Heart right ventricle (tissue), 16 donors: ENCODE data around the gene IL10. TPM values are rescaled to one million over a fixed set of nuclear protein-coding genes. Genes with fewer than 3 reads are reported as not detected.

ENCODE experiments used
- ATAC-seq, 8 donors: fragments of 200-7000 bp; cut with Tn5 transposase; one replicate each; pipeline ENCODE4 v1.9.1; 2020; ENCODE audit warnings: mild to moderate bottlenecking in 8 of 8, moderate library complexity in 8 of 8, moderate number of reproducible peaks in 1 of 8
- DNase-seq, 2 donors: peaks; one replicate each; pipeline ENCODE4 v3.0.0-alpha.2; 2020
- H3K27ac ChIP-seq, 10 donors: fragments of 200-600 bp; sonication (generic) in 2 of 10; one replicate each; pipeline versions ENCODE4 v1.5.0 to v1.8.0; 2020 to 2022; ENCODE audit warnings: mild to moderate bottlenecking in 3 of 10
- H3K27me3 ChIP-seq, 7 donors: fragments of 200-600 bp; one replicate each; pipeline ENCODE4 v1.8.0; 2021 to 2022; ENCODE audit warnings: mild to moderate bottlenecking in 2 of 7
- H3K36me3 ChIP-seq, 9 donors: fragments of 200-600 bp; sonication (generic) in 1 of 9; one replicate each; pipeline versions ENCODE4 v1.5.0 to v1.8.0; 2020 to 2022; ENCODE audit warnings: mild to moderate bottlenecking in 2 of 9
- H3K4me1 ChIP-seq, 9 donors: fragments of 200-600 bp; sonication (generic) in 1 of 9; one replicate each; pipeline versions ENCODE4 v1.5.0 to v1.8.0; 2020 to 2022; ENCODE audit warnings: mild to moderate bottlenecking in 4 of 9
- H3K4me3 ChIP-seq, 10 donors: fragments of 200-600 bp; sonication (generic) in 2 of 10; one replicate each; pipeline versions ENCODE4 v1.5.0 to v1.8.0; 2020 to 2022; ENCODE audit warnings: mild to moderate bottlenecking in 7 of 10, moderate library complexity in 2 of 10
- H3K9me3 ChIP-seq, 11 donors: fragments of 200-600 bp in 10 of 11; sonication (generic) in 2 of 11; one replicate each; pipeline versions ENCODE4 v1.5.0 to v1.8.0; 2013 to 2022; ENCODE audit warnings: mild to moderate bottlenecking in 2 of 11, control low read depth in 1 of 11, moderate library complexity in 1 of 11
- WGBS, 2 donors: extraction: QIAGEN DNeasy Blood & Tissue Kit; methylation state at CpG; one replicate each; pipeline ENCODE4 v1.1.7; 2013; ENCODE audit warnings: inconsistent platforms in 1 of 2; 5-methylcytosine and 5-hydroxymethylcytosine counted together
- intact Hi-C, 10 donors: fragments of 100-400 bp; cut with DNase I; formaldehyde crosslinking; loops; one replicate each; pipeline versions ENCODE4 v1.11.1 to v1.14.2; 2022
- polyA plus RNA-seq, 2 donors: library from polyadenylated mRNA; stranded (reverse); fragments of 200-250 nt; gene quantifications; one replicate each; pipeline ENCODE4 v1.2.3, GENCODE V29; 2013
- total RNA-seq, 10 donors: library from RNA; stranded (reverse); fragmentation: NEBNext Ultra II Directional in 3 of 10; extraction: Animal tissue kit (Norgen Biotek cat#: 25700) in 3 of 10; gene quantifications; one replicate each; pipeline versions ENCODE4 v1.2.1 to v1.2.4, GENCODE V29; 2021 to 2023
- TF ChIP-seq, protein P1 (sequence below), 9 donors: fragments of 200-600 bp; sonication (generic) in 2 of 9; IDR thresholded peaks; one replicate each; pipeline versions ENCODE4 v1.5.0 to v1.8.0; 2021 to 2022; ENCODE audit warnings: antibody characterized with exemption in 9 of 9, mild to moderate bottlenecking in 5 of 9, moderate library complexity in 1 of 9
- donor health status: Arrhythmogenic right ventricular cardiomyopathy.
- donor health status: ischemic (EF 13 %, LVEDD 7.1; RV severe dilation, severe dysfunction).
- donor health status: healthy with polysubstance abuse.
- donor health status: DM: no; HTN: yes; CAD: no.
- donor health status: DM: no; HTN: no; CAD: no.
- donor health status: ischemic (EF 25% LVEDD 6.9; RV normal size, moderate dysfunction).
- donor health status: ischemic (EF 25% LVEDD 5.7; RV mildly dilated, moderate dysfunction).
- donor health status: healthy.
- donor health status: DM: yes; HTN: yes; CAD: no.
- donor health status: Ischemic cardiomyopathy.
- donor health status: ischemic (EF 35%, LVEDD 5.7; RV mildly dilated, moderate dysfunction).
- donor health status: nonischemic (EF 11% LVEDD 7.7; RV severe dilation, severe dysfunction).
- donor health status: DM: yes; HTN: yes; CAD: no.
- donor health status: PGD.
- donor health status: ischemic (EF 29% LVEDD 5.4; RV normal size, mild dysfunction).
- donor health status: nonischemic (EF 23%, LVEDD 6.1; RV moderate dilation, normal function).

Gene IL10
- total and polyA plus RNA-seq, 12 donors = 0.25 to 2.6 (median 0.78) TPM; not detected in 2

DNA sequence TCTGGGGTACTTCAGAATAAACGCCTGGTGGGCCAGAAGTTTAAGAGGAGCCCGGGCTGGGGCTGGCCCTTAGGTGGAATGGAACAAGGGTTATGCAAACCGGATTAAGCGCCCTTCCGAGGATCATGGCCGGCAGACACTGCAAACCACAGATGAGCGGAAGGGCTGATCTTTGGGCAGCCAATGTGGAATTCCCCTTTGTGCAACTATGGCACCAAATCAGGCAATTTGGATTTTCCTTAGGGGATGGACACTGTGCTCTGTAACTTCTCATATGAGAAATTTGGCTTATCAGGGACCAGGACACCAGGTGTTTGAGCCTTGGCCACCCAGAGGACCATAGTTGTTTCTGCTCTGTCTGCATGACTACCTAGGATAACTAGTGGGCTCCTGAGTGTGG lies 5.7 kb upstream of the IL10 start:
- Histone ChIP-seq H3K4me3 (no peak overlapping the region), H3K27me3 (peaks cover 0 to 12% (median 0%) of the 10 kb centered on the region in 7 donors), H3K9me3 (no peaks in the 10 kb centered on the region), H3K36me3 (no peaks in the 10 kb centered on the region), H3K27ac (peak overlapping the region in 1 of 10 donors; percentile 42), H3K4me1 (peaks cover 0 to 39% (median 0%) of the 10 kb centered on the region in 9 donors)
- TF ChIP-seq, protein P1, sequence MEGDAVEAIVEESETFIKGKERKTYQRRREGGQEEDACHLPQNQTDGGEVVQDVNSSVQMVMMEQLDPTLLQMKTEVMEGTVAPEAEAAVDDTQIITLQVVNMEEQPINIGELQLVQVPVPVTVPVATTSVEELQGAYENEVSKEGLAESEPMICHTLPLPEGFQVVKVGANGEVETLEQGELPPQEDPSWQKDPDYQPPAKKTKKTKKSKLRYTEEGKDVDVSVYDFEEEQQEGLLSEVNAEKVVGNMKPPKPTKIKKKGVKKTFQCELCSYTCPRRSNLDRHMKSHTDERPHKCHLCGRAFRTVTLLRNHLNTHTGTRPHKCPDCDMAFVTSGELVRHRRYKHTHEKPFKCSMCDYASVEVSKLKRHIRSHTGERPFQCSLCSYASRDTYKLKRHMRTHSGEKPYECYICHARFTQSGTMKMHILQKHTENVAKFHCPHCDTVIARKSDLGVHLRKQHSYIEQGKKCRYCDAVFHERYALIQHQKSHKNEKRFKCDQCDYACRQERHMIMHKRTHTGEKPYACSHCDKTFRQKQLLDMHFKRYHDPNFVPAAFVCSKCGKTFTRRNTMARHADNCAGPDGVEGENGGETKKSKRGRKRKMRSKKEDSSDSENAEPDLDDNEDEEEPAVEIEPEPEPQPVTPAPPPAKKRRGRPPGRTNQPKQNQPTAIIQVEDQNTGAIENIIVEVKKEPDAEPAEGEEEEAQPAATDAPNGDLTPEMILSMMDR (IDR thresholded peaks at IDR 0.05) = no peak
- DNase-seq (no peak), ATAC-seq (no peak)
- WGBS, 2 donors = 92 to 93% methylated on average over 7 of the region's 7 CpGs
- intact Hi-C loops = no loop called here

- WGBS, 2 donors = 73 to 88% methylated on average over 4 of the region's 4 CpGs
- intact Hi-C loops = no loop called here
- H3K36me3 ChIP-seq = no peaks in the 10 kb centered on the region
- H3K27me3 ChIP-seq = peaks cover 0 to 22% (median 0%) of the 10 kb centered on the region in 7 donors
- no peak for DNase-seq
- H3K9me3 ChIP-seq = no peaks in the 10 kb centered on the region
- no peak overlapping the region for H3K27ac ChIP-seq
- peaks cover 0 to 50% (median 0%) of the 10 kb centered on the region in 9 donors for H3K4me1 ChIP-seq
- TF ChIP-seq, protein P1 (IDR thresholded peaks at IDR 0.05) = no peak
- no peak overlapping the region for H3K4me3 ChIP-seq
- ATAC-seq = no peak
These were observed 3.9 kb upstream of the IL10 start for GRCh38 chr1:206776229-206776628.

DNA sequence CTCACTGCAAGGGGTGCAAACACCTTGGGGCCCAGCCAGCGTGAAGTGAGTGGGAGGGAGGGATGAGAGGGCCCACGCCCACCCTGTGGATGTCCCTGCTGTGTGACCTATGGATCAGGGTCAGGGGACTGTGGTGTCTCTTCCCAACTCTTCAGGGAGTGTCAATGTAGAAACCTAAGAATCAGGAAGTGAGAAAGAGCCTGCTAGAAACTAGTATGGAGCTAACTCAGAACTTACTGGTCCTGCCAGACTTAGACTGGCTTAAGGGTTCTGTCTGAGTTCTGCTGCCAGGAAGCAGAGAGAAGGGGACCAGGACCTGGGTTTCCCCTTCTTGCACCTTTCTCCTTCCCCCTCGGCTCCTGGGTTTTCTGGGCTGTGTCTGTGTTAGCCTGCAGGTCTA lies 1.8 kb upstream of the IL10 start:
- Histone ChIP-seq H3K27ac (peak overlapping the region in 1 of 10 donors; percentile 72), H3K4me3 (no peak overlapping the region), H3K4me1 (peaks cover 0 to 69% (median 0%) of the 10 kb centered on the region in 9 donors), H3K36me3 (no peaks in the 10 kb centered on the region), H3K9me3 (no peaks in the 10 kb centered on the region), H3K27me3 (peaks cover 0 to 22% (median 0%) of the 10 kb centered on the region in 7 donors)
- TF ChIP-seq, protein P1 (IDR thresholded peaks at IDR 0.05) = no peak
- intact Hi-C loops = no loop called here
- WGBS, 2 donors = 74 to 83% methylated on average over 3 of the region's 3 CpGs
- peak in 1 of 8 donors; percentile 48 for ATAC-seq
- DNase-seq = no peak

DNA sequence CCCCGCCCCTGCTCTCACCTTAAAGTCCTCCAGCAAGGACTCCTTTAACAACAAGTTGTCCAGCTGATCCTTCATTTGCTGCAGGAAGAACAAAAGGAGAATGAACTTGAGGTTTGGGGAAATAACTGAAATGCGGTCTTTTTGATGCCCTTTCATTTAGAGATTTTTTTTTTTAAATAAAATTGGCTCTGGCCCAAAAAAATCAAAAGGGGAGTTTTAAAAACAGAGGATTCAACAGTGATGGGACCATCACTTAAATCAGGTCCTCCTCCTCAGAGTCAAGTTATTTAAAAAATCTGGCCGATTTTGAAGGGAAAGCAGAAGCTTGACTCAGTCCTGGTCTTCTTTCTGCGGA lies 979 bp downstream of the IL10 start:
- intact Hi-C loops = no loop called here
- no peak for DNase-seq
- H3K4me3 ChIP-seq = peak overlapping the region in 1 of 10 donors; percentile 49
- WGBS, 2 donors = 69 to 75% methylated on average over 4 of the region's 4 CpGs
- no peaks in the 10 kb centered on the region for H3K36me3 ChIP-seq
- H3K27me3 ChIP-seq = peaks cover 0 to 22% (median 0%) of the 10 kb centered on the region in 7 donors
- H3K4me1 ChIP-seq = peaks cover 0 to 80% (median 0%) of the 10 kb centered on the region in 9 donors
- H3K9me3 ChIP-seq = no peaks in the 10 kb centered on the region
- TF ChIP-seq, protein P1 (IDR thresholded peaks at IDR 0.05) = no peak
- peak overlapping the region in 1 of 10 donors; percentile 91 for H3K27ac ChIP-seq
- ATAC-seq = no peak
